SK-N-SH treated with all-trans-retinoic acid at 6 μM for 48 hours (cell line): ENCODE results near the gene QRICH1.

Source experiments
- ATAC-seq: fragments of 200-7000 bp; cut with Tn5 transposase; 3 replicates; pipeline ENCODE4 v1.9.1; 2020; ENCODE audit warnings: mild to moderate bottlenecking, moderate library complexity
- ARNTL ChIP-seq: fragments of 450-650 bp; formaldehyde crosslinking; IDR thresholded peaks from 2 replicates; pipeline ENCODE4 v1.5.0; 2020; ENCODE audit warnings: low read depth, mild to moderate bottlenecking, moderate library complexity, borderline replicate concordance
- CREB5 ChIP-seq: fragments of 250-450 bp; sonication (Bioruptor Pico); IDR thresholded peaks from 2 replicates; pipeline ENCODE4 v1.5.1; 2020; ENCODE audit warnings: low read depth, mild to moderate bottlenecking, moderate library complexity
- CSDC2 ChIP-seq: fragments of 250-450 bp; sonication (Bioruptor Pico); IDR thresholded peaks from 2 replicates; pipeline ENCODE4 v1.5.0; 2020; ENCODE audit warnings: mild to moderate bottlenecking, moderate library complexity
- CSRNP3 ChIP-seq: fragments of 250-450 bp; sonication (Bioruptor Pico); IDR thresholded peaks from 2 replicates; pipeline ENCODE4 v1.5.1; 2021; ENCODE audit warnings: mild to moderate bottlenecking, moderate library complexity
- GLIS3 ChIP-seq: fragments of 250-450 bp; sonication (Bioruptor Pico); IDR thresholded peaks from 2 replicates; pipeline ENCODE4 v1.5.0; 2020; ENCODE audit warnings: mild to moderate bottlenecking, moderate library complexity
- ISL1 ChIP-seq: fragments of 250-450 bp; sonication (Bioruptor Pico); IDR thresholded peaks from 2 replicates; pipeline ENCODE4 v2.1.2; 2022; ENCODE audit warnings: mild to moderate bottlenecking, moderate library complexity
- OSR1 ChIP-seq: fragments of 250-450 bp; sonication (Bioruptor Pico); IDR thresholded peaks from 2 replicates; pipeline ENCODE4 v1.8.0; 2022; ENCODE audit warnings: moderate library complexity, mild to moderate bottlenecking, inconsistent platforms
- PATZ1 ChIP-seq: fragments of 250-450 bp; sonication (Bioruptor Pico); IDR thresholded peaks from 2 replicates; pipeline ENCODE4 v1.8.0; 2020; ENCODE audit warnings: mild to moderate bottlenecking, moderate library complexity, borderline replicate concordance
- POU6F1 ChIP-seq: fragments of 250-450 bp; sonication (Bioruptor Pico); IDR thresholded peaks from 2 replicates; pipeline ENCODE4 v1.8.0; 2021; ENCODE audit warnings: low read depth, mild to moderate bottlenecking, moderate library complexity, borderline replicate concordance
- PPARA ChIP-seq: fragments of 250-450 bp; sonication (Bioruptor Pico); IDR thresholded peaks from 2 replicates; pipeline ENCODE4 v1.5.0; 2020; ENCODE audit warnings: mild to moderate bottlenecking, borderline replicate concordance
- RARB ChIP-seq: fragments of 250-450 bp; sonication (Bioruptor Pico); IDR thresholded peaks from 2 replicates; pipeline ENCODE4 v1.8.0; 2021; ENCODE audit warnings: mild to moderate bottlenecking, moderate library complexity
- SNAI2 ChIP-seq: fragments of 250-450 bp; sonication (Bioruptor Pico); IDR thresholded peaks from 2 replicates; pipeline ENCODE4 v1.5.0; 2020; ENCODE audit warnings: mild to moderate bottlenecking, moderate library complexity
- TCF4 ChIP-seq: fragments of 250-450 bp; sonication (Bioruptor Pico); IDR thresholded peaks from 2 replicates; pipeline ENCODE4 v1.8.0; 2021; ENCODE audit warnings: mild to moderate bottlenecking, moderate library complexity, borderline replicate concordance
- TOX ChIP-seq: fragments of 250-450 bp; sonication (Bioruptor Pico); IDR thresholded peaks from 2 replicates; pipeline ENCODE4 v1.8.0; 2021; ENCODE audit warnings: mild to moderate bottlenecking, moderate library complexity, borderline replicate concordance
- TSHZ2 ChIP-seq: fragments of 250-450 bp; sonication (Bioruptor Pico); IDR thresholded peaks from 2 replicates; pipeline ENCODE4 v1.5.0; 2020; ENCODE audit warnings: mild to moderate bottlenecking, moderate library complexity
- ZC3H10 ChIP-seq: fragments of 250-450 bp; sonication (Bioruptor Pico); IDR thresholded peaks from 2 replicates; pipeline ENCODE4 v1.5.1; 2021; ENCODE audit warnings: mild to moderate bottlenecking, moderate library complexity
- ZFP3 ChIP-seq: fragments of 250-450 bp; sonication (Bioruptor Pico); IDR thresholded peaks from 2 replicates; pipeline ENCODE4 v1.5.0; 2020; ENCODE audit warnings: mild to moderate bottlenecking, moderate library complexity
- ZFP30 ChIP-seq: fragments of 450-650 bp; formaldehyde crosslinking; IDR thresholded peaks from 2 replicates; pipeline ENCODE4 v1.5.0; 2022; ENCODE audit warnings: mild to moderate bottlenecking, moderate library complexity
- ZNF70 ChIP-seq: fragments of 450-650 bp; formaldehyde crosslinking; IDR thresholded peaks from 2 replicates; pipeline ENCODE4 v1.5.0; 2020; ENCODE audit warnings: mild to moderate bottlenecking, moderate library complexity
- ZNF8 ChIP-seq: fragments of 450-650 bp; formaldehyde crosslinking; IDR thresholded peaks from 2 replicates; pipeline ENCODE4 v1.5.0; 2020; ENCODE audit warnings: mild to moderate bottlenecking, moderate library complexity

QRICH1 gene

GRCh38 chr3:48989796-48990635 lies 103.9 kb downstream of the QRICH1 start, which contains the start of gene P4HTM (continued):
- TF ChIP-seq TSHZ2: no peak
- TF ChIP-seq GLIS3: no peak
- no peak for TF ChIP-seq PPARA (CRISPR knock-in tag)
- no peak for TF ChIP-seq RARB (CRISPR knock-in tag)

- TF ChIP-seq GLIS3 (no peak), ZFP3 (CRISPR knock-in tag) (no peak), POU6F1 (no peak), SNAI2 (no peak), OSR1 (CRISPR knock-in tag) (no peak), ARNTL (CRISPR knock-in tag) (no peak), ZFP30 (no peak), CSDC2 (no peak), PATZ1 (CRISPR knock-in tag) (no peak), TSHZ2 (no peak), RARB (CRISPR knock-in tag) (no peak), CSRNP3 (CRISPR knock-in tag) (no peak), ZC3H10 (no peak), ZNF70 (no peak), PPARA (CRISPR knock-in tag) (no peak), TOX (CRISPR knock-in tag) (no peak), ISL1 (no peak), CREB5 (CRISPR knock-in tag) (no peak), TCF4 (CRISPR knock-in tag) (no peak), ZNF8 (CRISPR knock-in tag) (no peak)
- ATAC-seq: peak; percentile 6; the same call in 2 of the 3 replicates
Observed at GRCh38 chr3:48989126-48989795, 104.6 kb downstream of the QRICH1 start.
